ENCODE data around the gene PIGQ.

GRCh38 chr16:551210-551609 is 18.6 kb upstream of the PIGQ start:
- TF ChIP-seq CTCF (IDR thresholded peaks at IDR 0.05): no peak
- TF ChIP-seq POLR2A (IDR thresholded peaks at IDR 0.05): no peak

Measured in ovary (tissue), 3 donors.